Activated T-helper 17 cell treated with anti-CD3 and anti-CD28 coated beads, Interleukin-2, amount 50 U/mL, for 72 hours (primary cell): ENCODE results near the gene RAP2B. TPM values are rescaled to one million over a fixed set of nuclear protein-coding genes. Genes with fewer than 3 reads are reported as not detected.
"Not testable (repeated sequence)": the region's sequence is repeated elsewhere in the genome, so short reads cannot be mapped to it uniquely, and the experiment has no call there.

Experiments
- ATAC-seq: fragments of 150-1000 bp; cut with Tn5 transposase; replicated peaks from 2 replicates; pipeline ENCODE4 v1.10.0; 2021; ENCODE audit warnings: mild to moderate bottlenecking, moderate library complexity
- H3K27ac Mint-ChIP-seq: one replicate; pipeline ENCODE4 v1.8.0; 2022; ENCODE audit warnings: mixed read lengths
- H3K27me3 Mint-ChIP-seq: one replicate; pipeline ENCODE4 v1.8.0; 2022; ENCODE audit warnings: mixed read lengths
- H3K36me3 Mint-ChIP-seq: one replicate; pipeline ENCODE4 v1.8.0; 2022; ENCODE audit warnings: low read depth, mild to moderate bottlenecking, mixed read lengths
- H3K4me1 Mint-ChIP-seq: one replicate; pipeline ENCODE4 v1.8.0; 2022; ENCODE audit warnings: mixed read lengths
- H3K4me3 Mint-ChIP-seq: one replicate; pipeline ENCODE4 v1.8.0; 2022; ENCODE audit warnings: mild to moderate bottlenecking, mixed read lengths
- H3K9me3 Mint-ChIP-seq: one replicate; pipeline ENCODE4 v1.8.0; 2022; ENCODE audit warnings: mixed read lengths
- total RNA-seq, 2 donors: library from RNA; stranded (reverse); gene quantifications; one replicate each; pipeline ENCODE4 v1.2.3, GENCODE V29; 2022

The RAP2B gene
- total RNA-seq, 2 donors from 2014 or later, result 18.9 to 20.7 TPM

DNA sequence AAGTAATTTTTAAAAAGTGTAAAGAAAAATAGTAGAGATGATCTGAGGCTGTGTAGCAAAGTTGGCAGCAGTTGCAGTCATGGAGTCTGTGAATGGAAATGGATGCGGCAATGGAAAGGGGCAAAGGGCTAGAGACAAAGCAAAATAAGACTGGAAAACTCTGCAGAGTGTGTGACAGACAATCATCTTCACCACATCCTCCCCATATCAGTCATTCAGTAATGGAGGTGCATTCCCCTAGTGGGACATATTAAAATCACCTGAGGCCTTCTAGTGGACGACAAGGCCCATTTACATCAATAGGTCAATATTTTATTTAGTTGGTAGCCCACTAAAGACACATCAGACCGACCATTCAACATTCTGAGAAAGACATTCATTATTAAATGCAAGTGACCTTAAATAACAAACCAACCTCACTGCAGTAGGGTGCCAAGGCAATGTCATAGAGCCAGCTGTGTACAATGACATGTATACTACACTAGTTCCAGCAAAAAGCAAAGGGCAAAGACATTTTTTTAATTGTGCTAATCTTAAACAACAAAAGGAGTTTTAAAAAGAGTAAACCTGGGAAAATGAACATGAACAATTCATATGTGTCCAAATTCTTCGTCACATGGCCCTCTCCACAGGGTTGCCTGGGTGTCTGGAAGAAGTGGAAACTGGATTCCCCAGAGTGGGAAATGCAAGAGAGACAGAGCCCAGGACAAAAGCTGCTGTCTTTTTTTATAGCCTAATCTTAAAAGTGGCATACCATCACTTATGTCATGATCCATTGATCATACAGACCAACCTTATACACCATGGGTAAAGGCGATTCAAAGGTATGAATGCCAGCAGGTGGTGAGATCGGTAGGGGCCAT, 15.6 kb upstream of the RAP2B start:
- Mint-ChIP-seq H3K27ac (peak overlapping the region; percentile 77), H3K4me3 (no peak overlapping the region), H3K4me1 (peaks cover 13% of the 10 kb centered on the region), H3K27me3 (no peaks in the 10 kb centered on the region), H3K36me3 (no peaks in the 10 kb centered on the region), H3K9me3 (peaks cover 3% of the 10 kb centered on the region)
- peak; percentile 89 for ATAC-seq

DNA sequence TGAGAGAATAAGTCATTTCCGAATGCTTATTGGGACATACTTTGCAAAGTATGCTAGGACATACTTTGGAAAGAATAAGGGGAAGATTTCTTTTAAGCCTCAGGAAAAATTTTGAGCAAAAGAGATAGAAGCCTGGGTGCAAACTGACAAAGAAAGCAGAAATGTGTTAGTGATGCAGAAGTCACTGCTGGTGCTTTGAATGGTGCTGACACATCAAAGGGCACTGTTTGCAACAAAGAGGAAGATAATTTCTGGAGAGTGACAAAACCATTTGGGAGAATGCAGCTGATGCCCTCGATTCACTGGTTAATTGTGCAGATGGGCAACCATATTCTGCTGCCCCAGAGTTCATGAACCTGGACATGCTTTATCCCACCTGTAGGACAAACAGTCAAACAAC, 11.0 kb upstream of the RAP2B start:
- Mint-ChIP-seq H3K4me3 (no peak overlapping the region), H3K9me3 (peaks cover 3% of the 10 kb centered on the region), H3K4me1 (peaks cover 7% of the 10 kb centered on the region), H3K27ac (no peak overlapping the region), H3K36me3 (no peaks in the 10 kb centered on the region), H3K27me3 (no peaks in the 10 kb centered on the region)
- ATAC-seq, result no peak

DNA sequence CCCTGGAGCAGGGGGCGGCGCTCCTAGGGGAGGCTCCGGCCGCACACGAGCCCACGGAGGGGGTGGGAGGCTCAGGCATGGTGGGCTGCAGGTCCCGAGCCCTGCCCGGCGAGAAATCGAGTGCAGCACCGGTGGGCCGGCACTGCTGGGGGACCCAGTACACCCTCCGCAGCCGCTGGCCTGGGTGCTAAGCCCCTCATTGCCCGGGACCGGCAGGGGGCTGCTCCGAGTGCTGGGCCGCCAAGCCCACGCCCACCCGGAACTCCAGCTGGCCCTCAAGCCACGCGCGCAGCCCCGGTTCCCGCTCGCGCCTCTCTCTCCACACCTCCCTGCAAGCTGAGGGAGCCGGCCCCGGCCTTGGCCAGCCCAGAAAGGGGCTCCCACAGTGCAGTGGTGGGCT, 6.2 kb upstream of the RAP2B start:
- H3K27ac Mint-ChIP-seq, H3K9me3 Mint-ChIP-seq, H3K36me3 Mint-ChIP-seq, H3K4me1 Mint-ChIP-seq, ATAC-seq, H3K4me3 Mint-ChIP-seq, H3K27me3 Mint-ChIP-seq: not testable (repeated sequence)

DNA sequence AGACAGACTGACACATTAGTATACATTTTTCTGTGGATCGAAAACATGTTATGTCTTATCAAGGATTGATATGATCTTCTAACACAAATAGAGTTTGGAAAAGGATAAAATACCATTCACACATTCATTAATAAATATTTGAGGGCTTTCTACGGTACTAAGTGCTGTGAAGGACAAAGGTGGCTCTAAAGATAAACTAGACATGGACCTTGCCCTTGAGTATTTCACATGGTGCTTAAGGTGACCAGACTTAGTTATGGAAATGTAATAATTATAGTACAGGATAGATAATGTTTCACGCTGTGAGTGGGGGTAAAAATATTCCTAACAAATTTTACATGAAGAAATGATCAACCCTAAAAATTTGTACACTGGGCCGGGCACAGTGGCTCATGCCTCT, 3.8 kb upstream of the RAP2B start:
- Mint-ChIP-seq H3K9me3 (no peaks in the 10 kb centered on the region), H3K4me3 (no peak overlapping the region), H3K27me3 (no peaks in the 10 kb centered on the region), H3K36me3 (peaks cover 18% of the 10 kb centered on the region), H3K4me1 (peaks cover 4% of the 10 kb centered on the region), H3K27ac (peak overlapping the region; percentile 1)
- ATAC-seq, result no peak

DNA sequence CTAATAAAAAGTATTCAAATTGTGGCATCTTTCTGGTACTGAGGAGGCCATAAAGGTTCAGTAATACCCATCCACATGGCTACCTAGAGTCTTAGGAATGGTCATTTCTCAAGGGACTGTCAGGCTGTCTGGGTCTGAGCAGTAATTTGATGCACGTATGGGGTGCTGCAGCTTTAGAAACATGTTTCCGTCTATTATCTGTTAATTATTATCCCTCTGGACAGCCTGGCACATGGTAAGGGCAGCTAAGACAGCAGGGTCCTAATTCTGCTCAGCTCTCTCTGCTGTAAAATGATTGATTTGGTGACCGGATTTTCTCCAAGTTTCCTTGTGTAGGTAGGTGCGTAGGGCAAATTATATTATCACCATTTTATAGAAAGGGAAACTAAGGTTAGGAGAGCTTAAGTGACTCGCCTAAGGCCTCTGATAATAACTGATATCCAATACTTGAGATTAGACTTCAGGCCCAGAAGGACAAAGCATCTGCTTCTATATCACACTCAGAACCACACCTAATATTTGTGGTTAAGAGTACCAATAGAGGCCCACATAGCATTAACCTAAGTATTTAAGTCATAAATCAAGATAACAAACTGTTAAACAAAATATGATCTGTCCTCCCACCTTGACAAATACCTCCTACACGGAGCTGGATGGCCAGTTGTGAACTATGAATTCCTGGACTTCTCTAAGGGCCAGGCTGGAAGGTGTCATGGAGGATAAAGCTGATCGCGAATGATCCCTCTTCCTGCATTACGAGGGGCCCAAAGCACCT, 2.9 kb upstream of the RAP2B start:
- H3K9me3 Mint-ChIP-seq, result no peaks in the 10 kb centered on the region
- peak overlapping the region; percentile 95 for H3K4me3 Mint-ChIP-seq
- ATAC-seq, result no peak
- peaks cover 11% of the 10 kb centered on the region for H3K4me1 Mint-ChIP-seq
- H3K27me3 Mint-ChIP-seq, result no peaks in the 10 kb centered on the region
- peak overlapping the region; percentile 98 for H3K27ac Mint-ChIP-seq
- H3K36me3 Mint-ChIP-seq, result peaks cover 28% of the 10 kb centered on the region

DNA sequence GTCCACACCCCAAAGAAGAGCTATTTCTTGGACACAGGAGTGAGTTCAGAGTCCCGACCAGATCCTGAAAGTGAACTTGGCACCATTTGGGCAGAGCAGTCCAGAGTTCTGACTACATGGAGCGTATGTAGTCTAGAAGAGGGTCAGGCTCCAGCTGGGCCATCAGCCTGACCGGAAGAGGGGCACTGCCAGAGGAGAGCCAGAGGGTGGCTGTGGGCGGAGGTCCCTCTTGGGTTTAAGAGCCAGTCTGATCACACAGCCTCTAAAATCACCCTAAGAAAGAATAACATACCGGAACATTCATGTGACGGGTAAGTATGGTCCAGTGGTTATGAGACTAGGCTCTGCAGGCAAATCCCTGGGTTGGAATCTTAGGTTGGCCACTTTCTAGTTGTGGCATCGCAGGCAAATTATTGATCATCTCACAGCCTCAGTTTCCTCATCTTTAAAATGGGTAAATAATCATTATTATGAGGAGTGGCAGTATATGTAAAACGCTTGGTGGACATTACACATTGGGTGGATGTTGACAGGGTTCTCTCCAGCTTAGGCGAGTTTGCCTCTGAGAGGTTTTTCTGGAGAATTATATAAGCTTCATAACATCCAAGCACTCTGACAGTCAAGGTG, 2.1 kb upstream of the RAP2B start:
- no peaks in the 10 kb centered on the region for H3K9me3 Mint-ChIP-seq
- peaks cover 35% of the 10 kb centered on the region for H3K36me3 Mint-ChIP-seq
- peak overlapping the region; percentile 95 for H3K4me3 Mint-ChIP-seq
- peak overlapping the region; percentile 98 for H3K27ac Mint-ChIP-seq
- H3K27me3 Mint-ChIP-seq, result no peaks in the 10 kb centered on the region
- peaks cover 17% of the 10 kb centered on the region for H3K4me1 Mint-ChIP-seq
- ATAC-seq, result no peak

DNA sequence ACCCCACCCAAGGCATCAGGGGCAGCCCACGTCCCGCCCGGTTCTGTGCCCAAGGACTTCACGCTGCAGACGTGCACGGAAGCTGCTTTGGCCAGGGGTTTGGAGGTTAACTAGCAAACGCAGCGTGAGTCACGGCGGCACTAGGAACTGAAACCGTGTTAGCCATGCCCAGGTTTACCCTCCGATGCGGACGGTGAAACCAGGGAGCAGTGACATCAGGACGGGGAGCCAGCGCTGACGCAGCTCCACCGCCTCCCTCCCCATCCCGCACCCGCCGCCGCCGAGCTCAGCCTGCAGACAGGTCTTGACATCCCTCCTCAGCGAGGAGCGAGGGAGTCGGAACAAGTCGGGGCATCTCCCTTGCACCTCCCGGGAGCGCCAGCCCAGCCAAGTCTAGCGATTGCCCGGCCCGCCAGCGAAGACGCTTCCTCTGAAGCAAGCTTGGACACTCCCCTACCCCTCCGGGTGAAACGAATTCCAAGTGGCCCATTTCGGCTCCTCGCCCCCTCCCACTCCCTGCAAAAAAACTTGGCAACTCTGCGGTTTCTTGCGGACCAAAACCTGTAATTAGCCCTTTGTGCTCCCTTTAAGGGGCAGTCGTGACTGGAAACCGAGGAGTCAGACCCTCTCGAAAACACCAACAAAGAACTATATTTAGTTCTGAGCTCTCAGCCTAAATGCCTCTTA, 1.4 kb upstream of the RAP2B start:
- H3K4me1 Mint-ChIP-seq, result peaks cover 25% of the 10 kb centered on the region
- no peaks in the 10 kb centered on the region for H3K9me3 Mint-ChIP-seq
- peak overlapping the region; percentile 95 for H3K4me3 Mint-ChIP-seq
- peaks cover 42% of the 10 kb centered on the region for H3K36me3 Mint-ChIP-seq
- ATAC-seq, result peak; percentile 65
- peak overlapping the region; percentile 98 for H3K27ac Mint-ChIP-seq
- H3K27me3 Mint-ChIP-seq, result no peaks in the 10 kb centered on the region

DNA sequence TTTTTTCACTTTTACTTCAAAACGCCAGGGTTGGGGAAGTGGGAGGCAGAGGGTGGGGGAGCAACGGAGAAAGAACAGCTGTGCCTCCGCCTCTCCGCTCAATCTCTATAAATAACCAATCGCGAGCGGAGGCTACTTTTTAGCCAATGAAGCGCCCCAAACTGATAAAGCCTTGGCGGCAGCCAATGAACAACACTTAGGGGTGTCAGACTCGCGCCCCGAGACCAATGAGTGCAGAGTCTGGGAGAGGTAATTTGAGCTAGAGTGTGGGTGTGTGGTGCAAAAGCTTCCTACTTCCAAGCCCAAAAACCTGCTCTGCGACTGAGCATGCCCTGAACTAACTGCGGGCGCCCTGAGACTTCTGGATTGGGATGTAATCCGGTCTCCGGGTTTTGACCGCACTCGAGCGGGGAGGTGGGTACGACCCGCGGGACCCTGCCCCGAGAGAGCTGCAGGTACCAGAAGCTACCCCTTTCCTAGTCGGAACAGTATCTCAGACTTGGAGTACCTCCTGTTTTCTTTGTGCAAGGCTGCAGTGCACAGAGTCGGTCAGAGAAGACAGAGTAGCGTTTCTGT, 800 bp upstream of the RAP2B start:
- Mint-ChIP-seq H3K4me1 (peaks cover 30% of the 10 kb centered on the region), H3K36me3 (peaks cover 49% of the 10 kb centered on the region)

DNA sequence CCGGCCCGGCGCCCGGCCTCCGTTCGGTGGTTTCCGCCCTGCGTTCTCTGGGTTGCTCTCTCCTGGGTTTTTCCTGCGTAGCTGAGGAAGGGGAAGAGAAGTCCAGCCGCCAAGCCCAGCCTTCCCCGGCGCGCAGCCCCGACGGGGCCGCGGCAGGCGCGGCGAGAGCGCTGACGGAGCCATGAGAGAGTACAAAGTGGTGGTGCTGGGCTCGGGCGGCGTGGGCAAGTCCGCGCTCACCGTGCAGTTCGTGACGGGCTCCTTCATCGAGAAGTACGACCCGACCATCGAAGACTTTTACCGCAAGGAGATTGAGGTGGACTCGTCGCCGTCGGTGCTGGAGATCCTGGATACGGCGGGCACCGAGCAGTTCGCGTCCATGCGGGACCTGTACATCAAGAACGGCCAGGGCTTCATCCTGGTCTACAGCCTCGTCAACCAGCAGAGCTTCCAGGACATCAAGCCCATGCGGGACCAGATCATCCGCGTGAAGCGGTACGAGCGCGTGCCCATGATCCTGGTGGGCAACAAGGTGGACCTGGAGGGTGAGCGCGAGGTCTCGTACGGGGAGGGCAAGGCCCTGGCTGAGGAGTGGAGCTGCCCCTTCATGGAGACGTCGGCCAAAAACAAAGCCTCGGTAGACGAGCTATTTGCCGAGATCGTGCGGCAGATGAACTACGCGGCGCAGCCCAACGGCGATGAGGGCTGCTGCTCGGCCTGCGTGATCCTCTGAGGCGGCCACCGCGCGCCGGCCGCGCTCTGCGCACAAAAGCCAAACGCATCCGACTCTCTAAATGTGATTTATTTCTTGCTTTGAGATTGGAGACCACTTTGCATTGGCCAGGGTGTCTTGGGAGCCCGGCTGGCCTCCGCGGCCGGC, 727 bp downstream of the RAP2B start:
- peaks cover 62% of the 10 kb centered on the region for H3K36me3 Mint-ChIP-seq
- ATAC-seq, result peak; percentile 11
- no peaks in the 10 kb centered on the region for H3K9me3 Mint-ChIP-seq
- peaks cover 37% of the 10 kb centered on the region for H3K4me1 Mint-ChIP-seq
- H3K27me3 Mint-ChIP-seq, result no peaks in the 10 kb centered on the region
- peak overlapping the region; percentile 93 for H3K27ac Mint-ChIP-seq
- peak overlapping the region; percentile 95 for H3K4me3 Mint-ChIP-seq

More for the DNA sequence above, 800 bp upstream of the RAP2B start:
- peak; percentile 79 for ATAC-seq
- Mint-ChIP-seq H3K9me3 (no peaks in the 10 kb centered on the region), H3K27ac (peak overlapping the region; percentile 98), H3K4me3 (peak overlapping the region; percentile 95), H3K27me3 (no peaks in the 10 kb centered on the region)

DNA sequence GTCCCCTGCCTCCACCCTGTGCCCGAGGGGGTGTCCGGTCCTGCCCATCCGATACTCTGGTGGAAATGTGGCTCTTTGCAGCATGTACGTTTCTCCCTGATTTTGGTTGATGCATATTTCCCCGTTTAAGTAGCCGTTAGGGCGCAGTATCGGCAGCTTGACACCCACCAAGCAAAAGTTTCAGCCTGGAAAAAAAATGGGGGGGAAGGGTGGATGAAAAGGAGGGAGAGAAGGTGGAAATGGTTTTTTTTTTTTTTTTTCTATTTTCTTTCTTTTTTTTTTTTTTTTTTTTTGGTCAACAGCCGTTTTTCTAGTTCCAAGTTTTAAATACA, 1.3 kb downstream of the RAP2B start:
- Mint-ChIP-seq H3K27me3 (no peaks in the 10 kb centered on the region), H3K4me3 (peak overlapping the region; percentile 95), H3K27ac (peak overlapping the region; percentile 93), H3K4me1 (peaks cover 37% of the 10 kb centered on the region), H3K36me3 (peaks cover 62% of the 10 kb centered on the region), H3K9me3 (no peaks in the 10 kb centered on the region)
- no peak for ATAC-seq

DNA sequence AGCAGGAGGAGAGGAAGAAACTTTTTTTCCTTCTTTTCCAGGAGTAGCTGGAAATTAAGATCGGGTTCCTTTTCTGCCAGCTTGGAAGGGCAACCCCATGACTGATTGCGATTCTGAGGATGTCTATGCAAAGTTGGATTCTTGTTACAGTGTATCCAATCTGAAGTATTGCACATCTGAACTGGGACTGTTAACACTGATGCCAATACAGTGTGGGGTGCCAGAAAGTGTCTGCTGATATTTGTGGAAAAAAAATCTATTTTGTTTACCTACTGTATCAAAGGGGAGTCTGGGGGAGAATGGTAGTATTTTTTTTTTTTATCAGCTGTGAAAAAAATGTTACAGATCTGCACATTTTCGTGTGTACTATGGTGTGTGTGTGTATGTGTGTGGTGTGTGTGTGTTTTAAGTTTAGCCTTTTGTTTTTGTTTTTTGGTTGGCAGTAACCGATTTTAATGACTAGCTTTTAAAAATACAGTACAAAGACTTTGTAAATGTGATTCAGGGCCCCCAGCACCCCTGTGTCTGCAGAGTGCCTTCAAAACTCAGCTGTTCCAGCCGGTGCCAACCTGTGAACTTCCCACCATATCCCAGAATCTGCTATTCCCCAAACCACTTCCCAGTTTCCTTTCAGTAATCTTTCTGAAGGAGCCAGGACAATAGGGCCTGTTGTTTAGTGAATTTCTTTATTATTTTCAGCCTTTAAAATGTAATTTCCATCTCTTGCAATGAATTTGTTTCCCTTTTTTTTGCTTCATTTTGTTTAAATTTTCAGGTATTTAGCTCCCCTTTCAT, 1.9 kb downstream of the RAP2B start:
- Mint-ChIP-seq H3K27ac (peak overlapping the region; percentile 93), H3K9me3 (no peaks in the 10 kb centered on the region), H3K4me1 (peaks cover 37% of the 10 kb centered on the region)

DNA sequence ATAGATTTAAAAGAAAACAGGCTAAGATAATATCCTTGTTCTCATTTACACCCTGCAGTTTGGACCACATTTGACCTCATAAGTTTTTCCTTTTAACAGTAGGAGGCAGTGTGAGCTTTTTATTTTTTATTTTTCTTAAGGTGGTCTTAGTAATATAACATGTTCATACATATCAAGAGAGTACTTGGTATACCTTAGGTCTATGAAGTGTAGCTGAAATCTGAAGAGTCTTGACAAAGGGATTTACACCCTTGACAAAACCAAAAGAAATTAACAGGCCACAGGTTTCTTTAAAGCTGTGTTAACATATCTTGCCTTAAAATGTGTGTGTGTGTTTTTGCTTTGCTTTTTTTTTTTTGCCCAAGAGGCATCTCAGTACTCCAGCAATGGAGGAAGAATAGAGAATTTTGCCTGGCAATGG, 3.2 kb downstream of the RAP2B start:
- Mint-ChIP-seq H3K36me3 (peaks cover 62% of the 10 kb centered on the region), H3K4me1 (peaks cover 34% of the 10 kb centered on the region), H3K9me3 (no peaks in the 10 kb centered on the region), H3K27ac (peak overlapping the region; percentile 93), H3K27me3 (no peaks in the 10 kb centered on the region), H3K4me3 (peak overlapping the region; percentile 95)
- ATAC-seq, result no peak

More for the DNA sequence above, 1.9 kb downstream of the RAP2B start:
- peaks cover 62% of the 10 kb centered on the region for H3K36me3 Mint-ChIP-seq
- peak overlapping the region; percentile 95 for H3K4me3 Mint-ChIP-seq
- no peaks in the 10 kb centered on the region for H3K27me3 Mint-ChIP-seq
- no peak for ATAC-seq
